AG09309 (cell line): ENCODE results near the gene ACAN.

Experiments
- DNase-seq: peaks from one replicate; pipeline ENCODE4 v3.0.0-alpha.2; 2010; ENCODE audit warnings: low read depth
- H3K4me3 ChIP-seq: 2 replicates; pipeline ENCODE4 v1.5.1; 2011; ENCODE audit warnings: mild to moderate bottlenecking, low read depth, low read length, moderate library complexity; ENCODE audit not compliant: control insufficient read depth
- TF ChIP-seq, protein P1 (sequence below): IDR thresholded peaks from 2 replicates; pipeline ENCODE4 v1.5.1; 2011; ENCODE audit warnings: mild to moderate bottlenecking, low read depth, low read length, inconsistent platforms; ENCODE audit not compliant: insufficient read depth, control insufficient read depth; ENCODE audit errors: missing control alignments

Gene ACAN

DNA sequence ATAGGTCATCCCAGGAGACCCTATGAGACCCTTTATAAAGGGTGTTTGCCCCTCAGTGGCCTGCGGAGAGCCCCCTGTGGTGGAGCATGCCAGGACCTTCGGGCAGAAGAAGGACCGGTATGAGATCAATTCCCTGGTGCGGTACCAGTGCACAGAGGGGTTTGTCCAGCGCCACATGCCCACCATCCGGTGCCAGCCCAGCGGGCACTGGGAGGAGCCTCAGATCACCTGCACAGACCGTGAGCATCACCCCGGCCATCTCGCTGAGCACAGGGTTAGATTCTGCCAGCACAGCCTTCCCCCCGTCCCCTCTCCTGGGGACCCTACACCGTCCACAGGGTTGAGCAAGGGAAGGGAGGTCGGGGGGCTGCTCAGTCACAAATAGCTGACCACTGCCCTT is 70.5 kb downstream of the ACAN start:
- DNase-seq: no peak
- TF ChIP-seq, protein P1, sequence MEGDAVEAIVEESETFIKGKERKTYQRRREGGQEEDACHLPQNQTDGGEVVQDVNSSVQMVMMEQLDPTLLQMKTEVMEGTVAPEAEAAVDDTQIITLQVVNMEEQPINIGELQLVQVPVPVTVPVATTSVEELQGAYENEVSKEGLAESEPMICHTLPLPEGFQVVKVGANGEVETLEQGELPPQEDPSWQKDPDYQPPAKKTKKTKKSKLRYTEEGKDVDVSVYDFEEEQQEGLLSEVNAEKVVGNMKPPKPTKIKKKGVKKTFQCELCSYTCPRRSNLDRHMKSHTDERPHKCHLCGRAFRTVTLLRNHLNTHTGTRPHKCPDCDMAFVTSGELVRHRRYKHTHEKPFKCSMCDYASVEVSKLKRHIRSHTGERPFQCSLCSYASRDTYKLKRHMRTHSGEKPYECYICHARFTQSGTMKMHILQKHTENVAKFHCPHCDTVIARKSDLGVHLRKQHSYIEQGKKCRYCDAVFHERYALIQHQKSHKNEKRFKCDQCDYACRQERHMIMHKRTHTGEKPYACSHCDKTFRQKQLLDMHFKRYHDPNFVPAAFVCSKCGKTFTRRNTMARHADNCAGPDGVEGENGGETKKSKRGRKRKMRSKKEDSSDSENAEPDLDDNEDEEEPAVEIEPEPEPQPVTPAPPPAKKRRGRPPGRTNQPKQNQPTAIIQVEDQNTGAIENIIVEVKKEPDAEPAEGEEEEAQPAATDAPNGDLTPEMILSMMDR: no peak
- no peak overlapping the region for H3K4me3 ChIP-seq

- TF ChIP-seq, protein P1: no peak
- H3K4me3 ChIP-seq: no peak overlapping the region
These were observed 71.0 kb downstream of the ACAN start for GRCh38 chr15:88874275-88874674.

DNA sequence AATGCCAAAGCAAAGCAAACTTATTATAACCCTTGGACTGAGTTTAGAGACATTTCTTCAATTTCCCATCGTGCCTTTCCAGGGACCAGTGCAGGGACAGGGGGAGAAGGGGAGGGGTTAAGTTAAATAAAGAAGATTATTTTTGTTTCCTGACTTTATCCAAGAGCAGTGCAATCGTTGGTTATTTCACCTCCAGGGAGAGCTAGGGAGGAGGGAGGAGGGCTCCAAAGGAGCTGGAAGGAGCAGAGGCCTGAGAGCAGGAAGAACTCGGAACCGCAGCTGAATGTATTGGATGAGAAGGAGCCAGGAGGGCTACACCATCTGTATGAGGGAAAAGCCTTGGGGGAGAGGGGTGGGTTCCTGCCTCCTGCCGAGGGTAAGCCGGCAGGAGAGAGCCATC is 71.4 kb downstream of the ACAN start:
- H3K4me3 ChIP-seq: no peak overlapping the region
- no peak for DNase-seq
- TF ChIP-seq, protein P1: no peak

More at GRCh38 chr15:88874275-88874674, 71.0 kb downstream of the ACAN start:
- no peak for DNase-seq

DNA sequence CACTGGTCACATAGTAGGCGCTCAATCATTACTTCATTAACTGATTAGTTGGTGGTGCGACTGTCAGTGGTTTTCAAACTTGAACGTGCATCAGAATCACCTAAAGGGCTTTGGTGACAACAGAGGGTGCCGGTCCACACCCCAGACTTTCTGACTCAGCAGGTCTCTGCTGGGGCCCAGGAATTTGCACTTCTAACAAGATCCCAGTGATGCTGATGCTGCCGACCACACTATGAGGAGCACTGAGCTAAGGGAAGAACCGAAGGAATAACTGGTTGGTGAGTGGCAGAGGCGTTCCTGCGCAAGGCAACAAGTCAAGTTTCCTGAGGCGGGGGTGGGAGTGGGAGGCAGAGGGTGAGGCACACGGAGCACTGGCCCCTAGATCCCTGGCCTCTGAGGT is 73.3 kb downstream of the ACAN start:
- no peak overlapping the region for H3K4me3 ChIP-seq
- no peak for DNase-seq
- TF ChIP-seq, protein P1: no peak

DNA sequence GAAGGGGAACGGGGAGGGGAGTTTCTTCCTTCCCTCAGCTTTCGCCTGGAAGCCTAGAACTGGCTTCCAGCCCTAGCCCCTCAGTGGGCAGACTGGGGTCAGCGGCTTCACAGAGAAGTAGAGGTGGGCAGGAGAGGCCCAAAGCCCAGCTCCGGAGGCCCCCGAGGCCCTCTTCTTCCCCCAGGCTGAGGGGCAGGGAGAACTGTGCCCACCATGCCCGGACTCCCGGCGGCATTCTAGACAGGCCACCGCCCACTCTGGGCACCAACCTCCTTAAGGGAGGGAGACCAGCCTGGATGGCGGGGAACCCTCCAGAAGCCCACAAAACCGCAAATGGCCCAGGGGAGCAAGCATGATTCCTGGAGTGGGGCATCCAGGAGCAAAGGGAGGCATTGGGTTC is 74.2 kb downstream of the ACAN start:
- no peak overlapping the region for H3K4me3 ChIP-seq
- TF ChIP-seq, protein P1: no peak
- DNase-seq: no peak

- DNase-seq: no peak
- TF ChIP-seq, protein P1: no peak
- no peak overlapping the region for H3K4me3 ChIP-seq
These were observed 74.7 kb downstream of the ACAN start for GRCh38 chr15:88877906-88878305.

DNA sequence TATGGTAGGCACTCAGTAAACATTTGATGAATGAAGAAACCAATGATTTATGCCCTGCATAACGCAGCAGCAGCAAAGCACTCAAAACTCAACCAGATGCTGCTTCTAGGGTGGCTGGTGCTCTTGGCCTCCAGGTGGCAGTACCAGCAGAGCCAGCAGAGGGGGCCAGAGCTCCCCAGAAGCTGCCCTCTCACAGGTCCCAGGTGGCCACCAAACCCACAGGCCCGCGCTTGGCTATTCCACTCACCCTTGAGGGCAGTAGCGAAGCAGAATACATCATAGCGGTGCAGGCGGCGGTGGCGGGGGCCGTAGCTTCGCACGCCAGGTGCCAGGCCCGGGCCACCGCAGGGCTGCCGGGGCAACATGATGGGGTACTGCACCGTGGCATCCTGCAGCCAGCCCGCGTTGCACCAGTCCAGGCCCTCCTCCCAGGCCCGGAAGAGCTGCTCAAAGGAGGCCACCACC is 75.5 kb downstream of the ACAN start:
- TF ChIP-seq, protein P1: peak; percentile 86
- no peak overlapping the region for H3K4me3 ChIP-seq
- no peak for DNase-seq
